ENCODE measurements around the gene FGF6. TPM values are rescaled to one million over a fixed set of nuclear protein-coding genes. Genes with fewer than 3 reads are reported as not detected.

Gene FGF6
- total RNA-seq, 1 experiment from 2014 or later, result not detected

DNA sequence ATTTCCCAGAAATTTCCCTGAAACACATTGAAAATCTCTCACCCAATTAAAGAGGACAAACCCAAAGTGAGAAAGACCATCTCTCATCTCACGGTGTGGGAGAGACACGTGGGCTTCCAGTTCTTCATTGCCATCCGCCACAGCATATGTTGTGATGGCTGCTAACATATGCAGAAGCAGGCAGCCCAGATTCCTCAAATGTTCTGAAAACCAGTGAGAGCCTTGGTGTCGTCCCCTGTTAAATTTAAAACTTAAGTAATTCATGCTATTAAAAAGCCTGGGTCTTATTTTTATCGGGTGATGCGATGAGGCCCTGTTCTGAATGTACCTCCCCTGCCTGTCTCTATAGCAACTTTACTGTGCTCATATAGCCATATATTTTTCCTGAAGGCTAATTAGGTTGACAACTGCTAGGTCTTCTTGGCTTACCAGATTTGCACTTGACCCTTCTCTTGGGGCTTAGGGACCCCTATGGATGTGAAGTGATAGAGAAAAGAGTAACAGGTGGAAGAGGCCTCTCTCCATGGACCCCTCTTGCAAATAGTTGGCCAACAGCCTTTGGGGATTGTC, 2.8 kb upstream of the FGF6 start:
- intact Hi-C loops (cut with micrococcal nuclease; ENCODE audit: unreplicated experiment), result no loop called here
- Histone ChIP-seq H3K27me3 (ENCODE audit: control insufficient read depth, insufficient read depth, low read length) (no peaks in the 10 kb centered on the region), H3K9me3 (ENCODE audit: control insufficient read depth, insufficient read depth, low read depth, low read length) (no peaks in the 10 kb centered on the region), H3K27ac (ENCODE audit: low read length) (no peak overlapping the region), H3K4me1 (ENCODE audit: control insufficient read depth, insufficient read depth, low read length) (no peaks in the 10 kb centered on the region), H3K36me3 (ENCODE audit: control insufficient read depth, insufficient read depth, low read length) (no peaks in the 10 kb centered on the region), H3K4me3 (ENCODE audit: low read depth in 2 of 2, low read length in 2 of 2) (no peak overlapping the region)
- no TSS peak for BruUV-seq (replicated peaks)
- DNase-seq (ENCODE audit: low read depth, low spot score), result no peak
- ChIA-PET POLR2A (no interaction called here), CTCF (no interaction called here)
- in situ Hi-C loops (cut with HindIII; ENCODE audit: low pct_unique_long_range_greater_than_20kb, low sequenced_read_pairs), result no loop called here
- TF ChIP-seq SIN3A (IDR thresholded peaks at IDR 0.05; ENCODE audit: borderline replicate concordance, insufficient read depth, low read depth, low read length), result no peak
- no peak for ATAC-seq

DNA sequence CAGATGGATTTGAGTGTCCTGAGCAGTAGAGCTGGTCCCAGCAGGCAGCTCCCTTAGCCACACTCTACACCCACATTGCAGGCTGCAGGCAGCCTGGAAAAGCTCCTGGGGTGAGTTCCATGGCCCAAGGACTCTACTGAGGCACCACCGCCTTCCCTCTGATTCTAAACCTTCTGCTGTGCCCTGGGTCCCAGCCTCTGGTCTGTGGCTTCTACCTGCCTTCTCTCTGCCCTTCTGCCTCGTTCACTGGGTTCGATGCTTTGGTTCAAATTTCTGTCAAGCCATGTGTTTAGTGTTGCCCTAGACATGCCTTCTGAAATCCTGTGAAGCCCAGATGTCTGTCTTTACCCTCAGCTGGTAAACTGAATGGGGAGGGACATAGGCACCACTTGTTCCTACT, 1.5 kb upstream of the FGF6 start:
- Histone ChIP-seq H3K27me3 (ENCODE audit: control insufficient read depth, insufficient read depth, low read length) (no peaks in the 10 kb centered on the region), H3K36me3 (ENCODE audit: control insufficient read depth, insufficient read depth, low read length) (no peaks in the 10 kb centered on the region), H3K9me3 (ENCODE audit: control insufficient read depth, insufficient read depth, low read depth, low read length) (no peaks in the 10 kb centered on the region), H3K4me1 (ENCODE audit: control insufficient read depth, insufficient read depth, low read length) (no peaks in the 10 kb centered on the region), H3K27ac (ENCODE audit: low read length) (no peak overlapping the region), H3K4me3 (ENCODE audit: low read depth in 2 of 2, low read length in 2 of 2) (no peak overlapping the region)
- intact Hi-C loops (cut with micrococcal nuclease; ENCODE audit: unreplicated experiment) (no loop called here), in situ Hi-C loops (cut with HindIII; ENCODE audit: low pct_unique_long_range_greater_than_20kb, low sequenced_read_pairs) (no loop called here)
- DNase-seq (ENCODE audit: low read depth, low spot score) (no peak), ATAC-seq (no peak)
- no peak for TF ChIP-seq TCF7L2 (IDR thresholded peaks at IDR 0.05; ENCODE audit: low read depth, low read length)
- CTCF ChIA-PET, result no interaction called here
- no TSS peak for BruUV-seq (replicated peaks)
- POLR2A ChIA-PET, result no interaction called here

GRCh38 chr12:4446335-4446734, 720 bp upstream of the FGF6 start:
- no peak overlapping the region for H3K4me3 ChIP-seq (ENCODE audit: low read depth in 2 of 2, low read length in 2 of 2)
- BruUV-seq (replicated peaks), result no TSS peak
- no peaks in the 10 kb centered on the region for H3K4me1 ChIP-seq (ENCODE audit: control insufficient read depth, insufficient read depth, low read length)
- intact Hi-C loops (cut with micrococcal nuclease; ENCODE audit: unreplicated experiment), result no loop called here
- H3K9me3 ChIP-seq (ENCODE audit: control insufficient read depth, insufficient read depth, low read depth, low read length), result no peaks in the 10 kb centered on the region
- ChIA-PET POLR2A (no interaction called here), CTCF (no interaction called here)
- no peak overlapping the region for H3K27ac ChIP-seq (ENCODE audit: low read length)
- DNase-seq (ENCODE audit: low read depth, low spot score) (no peak), ATAC-seq (no peak)
- in situ Hi-C loops (cut with HindIII; ENCODE audit: low pct_unique_long_range_greater_than_20kb, low sequenced_read_pairs), result no loop called here
- H3K27me3 ChIP-seq (ENCODE audit: control insufficient read depth, insufficient read depth, low read length), result no peaks in the 10 kb centered on the region
- TF ChIP-seq TCF7L2 (IDR thresholded peaks at IDR 0.05; ENCODE audit: low read depth, low read length) (no peak), CTCF (IDR thresholded peaks at IDR 0.05) (no peak), POLR2AphosphoS5 (IDR thresholded peaks at IDR 0.05; ENCODE audit: low read depth, low read length) (no peak), REST (IDR thresholded peaks at IDR 0.05; ENCODE audit: insufficient read depth in 1 of 2, low read depth in 2 of 2, low read length in 1 of 2) (no peak), SIN3A (IDR thresholded peaks at IDR 0.05; ENCODE audit: borderline replicate concordance, insufficient read depth, low read depth, low read length) (no peak)
- no peaks in the 10 kb centered on the region for H3K36me3 ChIP-seq (ENCODE audit: control insufficient read depth, insufficient read depth, low read length)
